ENCODE results near the gene EMID1. TPM values are rescaled to one million over a fixed set of nuclear protein-coding genes. Genes with fewer than 3 reads are reported as not detected.

Gene EMID1
- total RNA-seq, 5 donors from 2014 or later (not counting 1 experiment from before 2014, with no cell fraction given): 0.32 to 1.5 (median 0.76) TPM

- ChIA-PET POLR2A (interaction anchor here in 1 of 2 donors (0.5 kb wide), 1 partner anchor 26 kb away, joined by 3 read pairs; no protein-coding TSS in a partner anchor), CTCF (no interaction called here)
- no peak overlapping the region for H3K4me3 ChIP-seq (ENCODE audit: control insufficient read depth in 1 of 2, extremely low read depth in 1 of 2, low read length in 1 of 2)
- DNase-seq (no peak), ATAC-seq (replicated peaks in 1 of 4) (peak in 1 of 4 experiments; percentile 9)
- H3K9me3 Mint-ChIP-seq: no peaks in the 10 kb centered on the region
- WGBS (ENCODE audit: insufficient coverage): 82% methylated on average over 11 of the region's 13 CpGs
- H3K27me3 ChIP-seq (replicated peaks in 1 of 2; ENCODE audit: control insufficient read depth in 2 of 2, extremely low read depth in 1 of 2, insufficient read depth in 2 of 2, low read length in 1 of 2): peaks cover 0 to 33% of the 10 kb centered on the region in 2 experiments
- no peak overlapping the region for H3K27ac Mint-ChIP-seq
- H3K27me3 Mint-ChIP-seq: peaks cover 14 to 19% of the 10 kb centered on the region in 2 donors
- H3K36me3 Mint-ChIP-seq: peaks cover 23% of the 10 kb centered on the region
- peaks cover 0 to 19% of the 10 kb centered on the region in 2 experiments for H3K4me1 ChIP-seq (ENCODE audit: control insufficient read depth in 1 of 2, extremely low read depth in 1 of 2, insufficient read depth in 2 of 2, low read length in 2 of 2)
- H3K4me1 Mint-ChIP-seq: peaks cover 2 to 16% (median 4%) of the 10 kb centered on the region in 3 donors
- H3K36me3 ChIP-seq (ENCODE audit: control insufficient read depth in 2 of 2, extremely low read depth in 1 of 2, insufficient read depth in 1 of 2, low read length in 1 of 2): peaks cover 5 to 28% of the 10 kb centered on the region in 2 donors
- H3K9me3 ChIP-seq: no peaks in the 10 kb centered on the region
- no peak overlapping the region for H3K4me3 Mint-ChIP-seq
- no peak overlapping the region for H3K27ac ChIP-seq (ENCODE audit: low read length)
Measured at GRCh38 chr22:29302681-29303465, 97.2 kb downstream of the EMID1 start.

GRCh38 chr22:29305836-29306174, 100.1 kb downstream of the EMID1 start:
- Mint-ChIP-seq H3K36me3 (peaks cover 5% of the 10 kb centered on the region), H3K27me3 (peaks cover 14 to 28% of the 10 kb centered on the region in 2 donors), H3K4me1 (peaks cover 4 to 27% (median 8%) of the 10 kb centered on the region in 3 donors), H3K27ac (no peak overlapping the region), H3K9me3 (no peaks in the 10 kb centered on the region), H3K4me3 (peak overlapping the region; percentile 70 to 83 (median 73))
- ATAC-seq (replicated peaks in 1 of 4) (peak in 1 of 4 experiments; percentile 2), DNase-seq (no peak)
- H3K9me3 ChIP-seq: no peaks in the 10 kb centered on the region
- ChIA-PET CTCF (interaction anchor here in 1 of 2 donors (0.7 kb wide), 1 partner anchor 706 kb away, joined by 4 read pairs; no protein-coding TSS in a partner anchor), POLR2A (interaction anchor here in 1 of 2 donors (0.6 kb wide), 2 partner anchors 10 to 28 kb away, joined by 5 read pairs; no protein-coding TSS in a partner anchor)
- WGBS (ENCODE audit: insufficient coverage): 56% methylated on average over 7 of the region's 7 CpGs
- H3K36me3 ChIP-seq (ENCODE audit: control insufficient read depth in 2 of 2, extremely low read depth in 1 of 2, insufficient read depth in 1 of 2, low read length in 1 of 2): peaks cover 0 to 5% of the 10 kb centered on the region in 2 donors
- peak overlapping the region; percentile 65 to 82 for H3K4me3 ChIP-seq (ENCODE audit: control insufficient read depth in 1 of 2, extremely low read depth in 1 of 2, low read length in 1 of 2)
- H3K27ac ChIP-seq (ENCODE audit: low read length): no peak overlapping the region
- H3K4me1 ChIP-seq (ENCODE audit: control insufficient read depth in 1 of 2, extremely low read depth in 1 of 2, insufficient read depth in 2 of 2, low read length in 2 of 2): peaks cover 0 to 37% of the 10 kb centered on the region in 2 experiments
- H3K27me3 ChIP-seq (replicated peaks in 1 of 2; ENCODE audit: control insufficient read depth in 2 of 2, extremely low read depth in 1 of 2, insufficient read depth in 2 of 2, low read length in 1 of 2): peaks cover 0 to 44% of the 10 kb centered on the region in 2 experiments

- no peaks in the 10 kb centered on the region for H3K36me3 Mint-ChIP-seq
- no peak within 1 kb of the TSS for H3K27ac ChIP-seq (ENCODE audit: low read length)
- peaks cover 0 to 49% of the 10 kb centered on the region in 2 experiments for H3K27me3 ChIP-seq (replicated peaks in 1 of 2; ENCODE audit: control insufficient read depth in 2 of 2, extremely low read depth in 1 of 2, insufficient read depth in 2 of 2, low read length in 1 of 2)
- peak; percentile 25 to 52 (median 50) for ATAC-seq (replicated peaks in 1 of 4)
- DNase-seq: peak in 13 of 35 experiments; percentile 15 to 53 (median 36)
- ChIA-PET POLR2A (no interaction called here), CTCF (no interaction called here)
- peak within 1 kb of the TSS; percentile 70 to 83 (median 79) for H3K4me3 Mint-ChIP-seq
- 1% methylated on average over 30 of the region's 40 CpGs for WGBS (ENCODE audit: insufficient coverage)
- no peaks in the 10 kb centered on the region for H3K9me3 Mint-ChIP-seq
- no peaks in the 10 kb centered on the region for H3K9me3 ChIP-seq
- peak within 1 kb of the TSS; percentile 65 to 82 for H3K4me3 ChIP-seq (ENCODE audit: control insufficient read depth in 1 of 2, extremely low read depth in 1 of 2, low read length in 1 of 2)
- peaks cover 0 to 42% of the 10 kb centered on the region in 2 experiments for H3K4me1 ChIP-seq (ENCODE audit: control insufficient read depth in 1 of 2, extremely low read depth in 1 of 2, insufficient read depth in 2 of 2, low read length in 2 of 2)
- no peak within 1 kb of the TSS for H3K27ac Mint-ChIP-seq
- peaks cover 4 to 25% (median 10%) of the 10 kb centered on the region in 3 donors for H3K4me1 Mint-ChIP-seq
- H3K36me3 ChIP-seq (ENCODE audit: control insufficient read depth in 2 of 2, extremely low read depth in 1 of 2, insufficient read depth in 1 of 2, low read length in 1 of 2): peaks cover 0 to 2% of the 10 kb centered on the region in 2 donors
- H3K27me3 Mint-ChIP-seq: peaks cover 14 to 28% of the 10 kb centered on the region in 2 donors
Measured at GRCh38 chr22:29306175-29306834, 100.6 kb downstream of the EMID1 start, which contains the start of gene GAS2L1. TSS of gene GAS2L1 (plus strand) at chr22:29306650. CDS start at chr22:29308106, 1,456 bp downstream.

GRCh38 chr22:29306835-29307595, 101.3 kb downstream of the EMID1 start:
- Histone ChIP-seq H3K36me3 (ENCODE audit: control insufficient read depth in 2 of 2, extremely low read depth in 1 of 2, insufficient read depth in 1 of 2, low read length in 1 of 2) (no peaks in the 10 kb centered on the region), H3K27me3 (replicated peaks in 1 of 2; ENCODE audit: control insufficient read depth in 2 of 2, extremely low read depth in 1 of 2, insufficient read depth in 2 of 2, low read length in 1 of 2) (peaks cover 0 to 54% of the 10 kb centered on the region in 2 experiments), H3K4me3 (ENCODE audit: control insufficient read depth in 1 of 2, extremely low read depth in 1 of 2, low read length in 1 of 2) (peak overlapping the region; percentile 65 to 82), H3K4me1 (ENCODE audit: control insufficient read depth in 1 of 2, extremely low read depth in 1 of 2, insufficient read depth in 2 of 2, low read length in 2 of 2) (peaks cover 0 to 42% of the 10 kb centered on the region in 2 experiments), H3K9me3 (no peaks in the 10 kb centered on the region), H3K27ac (ENCODE audit: low read length) (no peak overlapping the region)
- peaks cover 14 to 29% of the 10 kb centered on the region in 2 donors for H3K27me3 Mint-ChIP-seq
- no peak overlapping the region for H3K27ac Mint-ChIP-seq
- H3K4me3 Mint-ChIP-seq: peak overlapping the region; percentile 70 to 83 (median 79)
- H3K4me1 Mint-ChIP-seq: peaks cover 4 to 26% (median 10%) of the 10 kb centered on the region in 3 donors
- ATAC-seq (replicated peaks in 1 of 4): peak; percentile 44 to 54 (median 52)
- 19% methylated on average over 78 of the region's 83 CpGs for whole genome bisulfite sequencing (ENCODE audit: insufficient coverage)
- CTCF ChIA-PET: no interaction called here
- POLR2A ChIA-PET: no interaction called here
- no peaks in the 10 kb centered on the region for H3K9me3 Mint-ChIP-seq
- DNase-seq: peak in 4 of 35 experiments; percentile 19 to 45 (median 32)
- no peaks in the 10 kb centered on the region for H3K36me3 Mint-ChIP-seq

- ChIA-PET CTCF (no interaction called here), POLR2A (no interaction called here)
- peaks cover 19 to 35% of the 10 kb centered on the region in 2 donors for H3K27me3 Mint-ChIP-seq
- peaks cover 0 to 60% of the 10 kb centered on the region in 2 experiments for H3K27me3 ChIP-seq (replicated peaks in 1 of 2; ENCODE audit: control insufficient read depth in 2 of 2, extremely low read depth in 1 of 2, insufficient read depth in 2 of 2, low read length in 1 of 2)
- no peak overlapping the region for H3K27ac ChIP-seq (ENCODE audit: low read length)
- peaks cover 4 to 29% (median 12%) of the 10 kb centered on the region in 3 donors for H3K4me1 Mint-ChIP-seq
- DNase-seq (no peak), ATAC-seq (replicated peaks in 1 of 4) (no peak)
- H3K4me3 Mint-ChIP-seq: peak overlapping the region; percentile 70 to 80 (median 79)
- WGBS (ENCODE audit: insufficient coverage): 91% methylated on average over 12 of the region's 20 CpGs
- H3K4me1 ChIP-seq (ENCODE audit: control insufficient read depth in 1 of 2, extremely low read depth in 1 of 2, insufficient read depth in 2 of 2, low read length in 2 of 2): peaks cover 0 to 42% of the 10 kb centered on the region in 2 experiments
- no peaks in the 10 kb centered on the region for H3K9me3 Mint-ChIP-seq
- H3K36me3 ChIP-seq (ENCODE audit: control insufficient read depth in 2 of 2, extremely low read depth in 1 of 2, insufficient read depth in 1 of 2, low read length in 1 of 2): no peaks in the 10 kb centered on the region
- no peaks in the 10 kb centered on the region for H3K9me3 ChIP-seq
- H3K27ac Mint-ChIP-seq: no peak overlapping the region
- H3K4me3 ChIP-seq (ENCODE audit: control insufficient read depth in 1 of 2, extremely low read depth in 1 of 2, low read length in 1 of 2): no peak overlapping the region
- H3K36me3 Mint-ChIP-seq: no peaks in the 10 kb centered on the region
Measured at GRCh38 chr22:29307596-29308147, 102.0 kb downstream of the EMID1 start.
